H4 (cell line): ENCODE data around the gene PAOX. TPM values are rescaled to one million over a fixed set of nuclear protein-coding genes. Genes with fewer than 3 reads are reported as not detected.
A peak's percentile ranks its signal among the peaks of the same experiment; 100 is the strongest.
"Not testable (repeated sequence)": the region's sequence is repeated elsewhere in the genome, so short reads cannot be mapped to it uniquely, and the experiment has no call there.

ENCODE experiments used
- DNase-seq: peaks from one replicate; pipeline ENCODE4 v3.0.0-alpha.2; 2015; ENCODE audit warnings: low spot score
- total RNA-seq: library from RNA; depleted of rRNA; stranded (reverse); fragments of >200 nt; shearing (Covaris generic); gene quantifications from 2 replicates; pipeline ENCODE4 v1.2.3, GENCODE V29; 2014

The PAOX gene
- total RNA-seq, 1 experiment from 2014 or later, result not detected

DNA sequence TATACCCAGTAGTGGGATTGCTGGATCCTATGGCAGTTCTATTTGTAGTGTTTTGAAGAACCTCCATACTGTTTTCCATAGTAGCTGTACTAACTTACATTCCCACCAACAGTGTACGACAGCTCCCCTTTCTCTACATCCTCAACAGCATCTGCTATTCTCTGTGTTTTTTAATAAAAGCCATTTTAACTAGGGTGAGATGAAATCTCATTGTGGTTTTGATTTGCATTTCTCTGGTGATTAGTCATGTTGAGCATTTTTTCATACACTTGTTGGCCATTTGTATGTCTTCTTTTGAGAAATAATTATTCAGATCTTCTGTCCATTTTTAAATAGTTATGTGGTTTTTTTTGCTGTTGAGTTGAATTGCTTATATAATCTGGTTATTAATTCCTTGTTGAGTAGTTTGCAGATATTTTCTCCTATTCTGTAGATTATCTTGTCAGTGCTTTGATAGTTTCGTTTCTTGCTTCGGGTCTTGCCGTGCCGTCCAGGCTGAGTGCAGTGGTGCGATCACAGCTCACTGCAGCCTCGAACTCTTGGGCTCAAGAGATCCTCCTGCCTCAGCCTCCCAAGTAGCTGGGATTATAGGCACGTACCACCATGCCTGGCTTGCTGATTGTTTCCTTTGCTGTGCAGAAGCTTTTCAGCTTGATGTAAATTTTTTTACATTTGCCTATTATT lies 26.9 kb downstream of the PAOX start:
- no peak for DNase-seq

DNA sequence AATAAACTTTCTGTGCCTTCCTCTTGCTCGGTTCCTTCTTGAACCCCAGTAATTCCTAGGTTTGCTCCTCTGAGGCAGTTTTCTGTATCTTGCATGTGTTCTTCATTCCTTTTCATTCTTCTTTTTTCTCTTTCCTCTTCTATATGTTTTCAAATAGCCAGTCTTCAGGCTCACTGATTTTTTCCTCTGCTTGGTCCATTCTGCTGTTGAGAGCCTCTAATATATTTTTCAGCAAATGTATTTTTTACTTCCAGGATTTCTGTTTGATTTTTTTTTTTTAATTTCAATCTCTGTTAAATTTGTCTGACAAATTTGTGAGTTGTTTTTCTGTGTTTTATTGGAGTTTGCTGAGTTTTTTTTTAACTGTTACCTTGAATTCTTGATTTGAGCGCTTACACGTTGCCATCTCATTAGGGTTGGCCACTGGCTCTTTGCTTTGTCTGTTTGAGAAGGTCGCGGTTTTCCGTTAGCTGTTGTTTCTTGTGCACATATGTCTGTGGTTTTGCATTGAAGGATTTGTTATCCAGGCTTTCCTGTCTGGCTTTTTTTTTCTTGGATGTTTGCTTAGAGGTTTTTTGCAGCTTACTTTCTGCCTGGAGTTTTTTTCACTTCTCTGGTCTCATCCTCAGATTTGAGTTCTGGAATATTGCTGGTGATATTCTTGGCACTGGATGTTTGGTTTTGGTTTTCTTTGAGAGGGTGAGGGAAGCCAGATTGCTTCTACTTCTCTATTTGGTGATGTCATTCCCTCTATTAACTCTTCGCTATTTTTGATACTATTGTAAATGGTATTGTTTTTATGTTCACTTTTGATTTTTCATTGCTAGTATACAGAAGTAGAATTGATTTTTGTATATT lies 32.7 kb downstream of the PAOX start:
- DNase-seq, result no peak

DNA sequence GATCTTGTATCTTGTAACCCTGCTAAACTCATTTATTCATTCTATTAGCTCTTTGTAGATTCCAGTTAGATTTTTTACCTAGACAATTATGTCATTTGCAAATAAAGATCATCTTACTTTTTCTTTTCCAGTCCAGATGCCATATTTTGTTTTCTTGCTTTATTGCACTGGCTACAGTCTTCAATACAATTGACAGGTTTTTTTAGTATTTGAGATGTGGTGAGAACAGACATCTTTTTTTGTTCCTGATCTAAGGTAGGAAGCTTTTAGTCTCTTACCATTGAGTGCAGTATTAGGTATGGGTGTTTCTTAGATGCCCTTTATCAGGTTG lies 33.3 kb downstream of the PAOX start:
- no peak for DNase-seq

DNA sequence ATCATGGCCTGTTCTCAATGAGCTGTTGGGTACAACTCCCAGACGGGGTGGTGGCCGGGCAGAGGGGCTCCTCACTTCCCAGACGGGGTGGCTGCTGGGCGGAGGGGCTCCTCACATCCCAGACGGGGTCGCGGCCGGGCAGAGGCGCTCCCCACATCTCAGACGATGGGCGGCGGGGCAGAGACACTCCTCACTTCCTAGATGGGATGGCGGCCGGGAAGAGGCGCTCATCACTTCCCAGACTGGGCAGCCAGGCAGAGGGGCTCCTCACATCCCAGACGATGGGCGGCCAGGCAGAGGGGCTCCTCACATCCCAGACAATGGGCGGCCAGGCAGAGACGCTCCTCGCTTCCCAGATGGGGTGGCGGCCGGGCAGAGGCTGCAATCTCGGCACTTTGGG lies 35.3 kb downstream of the PAOX start:
- DNase-seq, result not testable (repeated sequence)

DNA sequence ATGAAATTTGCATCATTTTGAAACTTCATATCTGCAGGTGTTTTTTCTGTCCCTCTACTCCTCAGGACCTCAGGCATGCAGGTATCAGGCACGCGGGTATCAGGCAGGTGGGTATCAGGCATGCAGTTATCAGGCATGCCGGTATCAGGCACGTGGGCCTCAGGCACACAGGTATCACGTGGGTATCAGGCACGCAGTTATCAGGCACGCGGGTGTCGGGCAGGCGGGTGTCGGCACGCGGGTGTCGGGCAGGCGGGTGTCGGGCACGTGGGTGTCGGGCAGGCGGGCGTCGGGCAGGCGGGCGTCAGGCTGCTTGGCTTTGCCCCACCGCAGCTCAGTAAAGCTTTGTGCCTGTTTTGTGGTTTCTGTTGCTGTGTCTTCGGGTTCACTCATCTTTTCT lies 36.7 kb downstream of the PAOX start:
- no peak for DNase-seq

DNA sequence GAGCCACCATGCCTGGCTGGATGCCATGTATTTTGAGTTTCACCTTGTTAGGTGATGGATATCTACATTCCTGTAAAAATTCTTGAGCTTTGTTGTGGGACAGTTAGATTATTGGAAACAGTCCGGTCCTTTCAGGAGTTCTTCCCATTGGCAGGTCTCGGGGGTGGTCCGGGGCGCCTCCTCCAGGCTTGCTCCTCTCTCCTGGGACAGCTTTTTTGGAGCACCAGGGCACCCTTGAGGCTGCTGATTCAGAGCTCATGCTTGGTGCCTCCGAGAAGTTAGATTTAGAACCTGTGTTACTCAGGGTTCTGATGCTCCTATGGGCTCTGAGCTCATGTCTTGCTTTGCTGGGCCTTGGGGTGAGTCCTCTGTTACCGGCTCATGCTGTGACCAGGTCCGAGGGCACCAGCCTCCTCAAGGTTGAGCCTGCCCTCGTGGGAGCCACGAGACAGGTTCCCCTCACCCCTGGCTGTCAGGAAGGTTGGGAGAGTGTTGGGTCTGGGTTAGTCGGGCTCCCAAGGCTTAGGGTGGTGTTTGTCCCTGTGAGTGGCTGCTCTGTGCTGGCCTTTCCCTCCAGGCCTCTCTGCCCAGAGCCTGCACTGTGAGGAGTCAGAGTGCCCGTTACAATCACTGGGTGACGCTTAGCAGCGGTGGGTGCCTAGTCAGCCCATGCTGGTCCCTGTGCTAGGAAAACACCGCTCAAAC lies 39.4 kb downstream of the PAOX start:
- no peak for DNase-seq

DNA sequence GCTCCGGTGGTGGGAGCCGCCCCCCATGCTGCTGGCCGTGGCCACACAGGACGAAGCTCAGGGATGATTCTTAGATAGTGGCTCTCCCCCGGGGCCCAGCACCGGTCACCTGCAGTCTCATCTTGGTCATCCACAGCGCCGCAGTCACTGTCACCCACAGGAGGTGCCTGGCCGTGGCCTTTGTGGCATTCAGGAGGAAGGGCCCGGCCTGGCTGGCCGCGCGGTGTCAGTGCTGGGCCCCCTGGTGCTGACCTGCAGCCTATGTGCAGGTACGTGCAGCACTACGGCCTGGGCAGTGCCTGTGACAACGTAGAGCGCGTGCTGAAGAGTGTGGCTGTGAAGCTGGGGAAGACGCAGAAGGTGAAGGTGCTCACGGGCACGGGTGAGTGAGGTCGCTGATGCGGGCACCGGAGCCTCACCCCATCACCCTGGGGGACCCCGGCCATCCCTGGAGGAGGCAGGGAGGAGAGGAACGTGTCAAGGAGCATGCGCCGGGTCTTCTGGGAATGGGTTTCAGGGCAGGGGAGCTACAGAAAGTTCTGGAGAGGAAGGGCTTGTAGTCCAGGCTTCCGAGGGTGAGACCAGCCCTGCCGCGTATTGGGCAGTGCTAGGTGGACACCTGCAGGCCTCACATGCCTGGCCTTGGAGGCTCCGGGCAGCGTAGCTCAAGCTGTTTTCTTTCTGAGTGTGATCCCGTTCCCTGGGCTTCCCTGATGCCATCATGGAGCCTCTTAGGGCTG lies 40.3 kb downstream of the PAOX start:
- no peak for DNase-seq

- DNase-seq, result no peak
Measured at GRCh38 chr10:133420028-133420427, 41.0 kb downstream of the PAOX start.

GRCh38 chr10:133420579-133420978 lies 41.5 kb downstream of the PAOX start:
- DNase-seq, result no peak

- no peak for DNase-seq
Measured at GRCh38 chr10:133421336-133422222, 42.5 kb downstream of the PAOX start.

- DNase-seq, result no peak
Measured at GRCh38 chr10:133422223-133422806, 43.3 kb downstream of the PAOX start.

DNA sequence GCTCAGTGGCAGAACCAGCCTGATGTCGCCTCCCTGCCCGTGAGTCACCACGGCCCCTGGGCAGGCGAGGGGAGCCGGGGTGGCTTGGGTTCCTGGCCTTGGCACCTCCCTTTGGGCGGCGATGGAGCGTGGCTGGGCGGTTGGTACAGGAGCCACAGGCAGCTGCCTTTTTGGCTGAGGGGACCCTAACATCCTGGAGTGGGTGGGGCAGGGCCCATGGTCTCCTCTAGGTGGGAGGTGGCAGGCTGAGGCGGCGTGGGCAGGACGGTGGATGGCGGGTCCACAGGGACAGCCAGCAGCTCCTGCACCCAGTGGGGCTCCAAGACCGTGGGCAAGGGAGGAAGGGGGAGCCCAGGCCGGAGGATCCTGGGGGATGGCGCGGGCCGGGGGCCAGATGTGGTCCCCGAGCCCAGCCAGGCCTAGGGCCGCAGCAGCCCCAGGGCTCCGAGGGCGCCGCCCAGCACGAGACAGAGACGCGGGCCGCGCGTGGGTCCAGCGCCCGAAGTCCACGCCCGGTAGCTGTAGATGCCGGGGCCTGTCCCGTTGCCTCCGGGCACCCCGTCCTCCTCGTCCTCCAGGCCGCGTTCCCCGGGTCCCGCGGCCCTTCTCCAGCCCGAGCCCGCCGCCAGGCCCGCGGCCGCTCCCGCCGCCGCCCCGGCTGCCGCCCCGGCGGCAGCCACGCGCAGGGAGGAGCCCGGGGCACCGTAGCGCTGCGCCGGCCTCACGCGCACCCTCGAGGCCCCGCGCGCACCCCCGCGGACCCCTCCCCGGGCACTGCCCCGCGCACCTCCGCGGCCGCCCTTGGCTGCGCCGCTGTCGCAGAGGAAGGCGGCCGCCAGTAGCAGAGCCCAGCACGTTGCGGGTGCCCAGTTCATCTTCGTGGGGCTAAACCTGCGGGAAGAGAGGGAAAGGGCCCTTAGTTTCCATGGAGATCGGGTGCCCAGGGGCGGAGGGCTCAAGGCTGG lies 44.0 kb downstream of the PAOX start:
- no peak for DNase-seq

- DNase-seq, result not testable (repeated sequence)
Measured at GRCh38 chr10:133424102-133424501, 45.0 kb downstream of the PAOX start.

DNA sequence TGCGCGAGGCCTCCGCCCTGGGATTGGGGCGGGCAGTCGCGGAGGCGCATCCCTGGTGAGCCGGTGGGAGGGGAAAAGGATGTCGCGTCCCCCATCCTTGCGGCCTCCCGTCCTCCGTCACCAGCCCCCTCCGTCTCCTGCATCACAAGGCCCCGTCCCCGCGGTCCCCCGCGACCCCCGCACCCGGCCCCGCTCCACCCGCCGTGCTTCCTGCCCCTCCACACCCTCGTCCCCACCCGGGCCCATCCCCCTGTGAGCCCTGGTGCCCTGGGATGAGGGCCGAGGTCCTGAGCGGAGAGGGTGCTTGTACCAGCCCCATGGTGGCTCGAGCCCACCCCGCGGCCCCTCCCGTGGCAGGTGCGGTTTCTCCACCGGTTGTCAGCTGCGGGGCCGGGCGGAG lies 45.5 kb downstream of the PAOX start, which contains the start of gene SPRN:
SPRN (minus strand) TSS at position 25 of the 400 bp plus-strand sequence. CDS start 944 bp downstream, outside the sequence.
- not testable (repeated sequence) for DNase-seq

DNA sequence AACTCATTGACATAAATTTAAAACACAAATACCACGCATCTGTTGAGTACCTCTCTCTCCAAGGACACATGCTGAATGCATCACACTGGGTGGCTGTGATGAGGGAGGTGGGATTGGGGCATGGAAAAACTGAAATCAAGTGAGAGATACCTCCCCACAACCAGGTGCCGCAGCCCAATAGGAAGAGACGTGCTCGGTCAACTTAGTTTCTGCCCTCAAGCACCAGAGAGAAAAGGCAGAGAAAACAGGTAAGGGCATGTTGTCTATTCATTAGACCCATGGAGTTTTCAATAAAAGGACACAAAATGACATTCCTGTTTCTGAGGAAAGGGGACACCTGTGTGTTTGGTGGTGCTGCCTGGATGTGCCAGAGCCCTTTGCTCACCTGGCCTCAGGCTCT lies 50.5 kb downstream of the PAOX start:
- not testable (repeated sequence) for DNase-seq

GRCh38 chr10:133431888-133432613 lies 53.0 kb downstream of the PAOX start:
- not testable (repeated sequence) for DNase-seq

GRCh38 chr10:133432789-133433188 lies 53.7 kb downstream of the PAOX start:
- DNase-seq, result not testable (repeated sequence)

DNA sequence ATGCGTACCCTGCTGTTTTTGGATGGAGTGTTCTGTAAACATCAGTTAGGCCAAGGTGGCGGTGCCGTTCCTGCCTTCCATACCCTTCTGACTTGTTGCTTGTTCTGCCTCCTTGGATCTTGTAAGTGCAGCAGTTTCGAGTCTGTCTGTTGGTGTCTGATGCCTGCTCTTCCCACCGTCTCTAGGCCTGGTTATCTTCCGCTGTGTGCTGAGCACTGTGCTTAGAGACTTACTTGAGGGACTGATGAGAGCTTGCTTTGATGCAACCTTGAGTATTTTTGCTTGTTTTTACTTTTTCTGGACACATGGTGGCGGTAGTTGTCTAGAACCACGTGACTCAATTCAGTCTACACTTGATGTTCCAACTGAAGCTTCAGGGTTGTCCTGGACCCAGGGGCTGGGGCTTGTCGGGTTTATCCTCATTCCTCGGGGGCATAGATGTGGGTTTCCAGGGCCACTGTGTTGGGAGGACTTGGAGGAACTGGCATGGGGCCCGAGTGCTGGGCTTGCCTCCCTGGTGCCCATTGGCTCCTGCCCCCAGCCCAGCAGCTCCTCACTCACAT lies 59.7 kb downstream of the PAOX start:
- peak; percentile 33 for DNase-seq
